SU-DHL-6 (cell line): ENCODE measurements around the gene FOXS1.

ENCODE experiments used
- H2AFZ ChIP-seq: fragments of 200-600 bp; sonication (generic); 2 replicates; pipeline ENCODE4 v1.6.1; 2014; ENCODE audit warnings: low read depth, mild to moderate bottlenecking, moderate library complexity, mixed read lengths, antibody characterized with exemption, low read length; ENCODE audit not compliant: severe bottlenecking
- H3F3A ChIP-seq: fragments of 200-600 bp; shearing (Covaris generic); 2 replicates; pipeline ENCODE4 v1.6.0; 2016; ENCODE audit warnings: antibody characterized with exemption, mild to moderate bottlenecking; ENCODE audit not compliant: insufficient read depth
- H3K27ac ChIP-seq: fragments of 200-600 bp; sonication (generic); 2 replicates; pipeline ENCODE4 v1.5.1; 2016; ENCODE audit warnings: low read depth, mild to moderate bottlenecking, low read length, moderate library complexity, mixed read lengths
- H3K27me3 ChIP-seq: fragments of 200-600 bp; sonication (generic), shearing (Covaris generic); 2 replicates; pipeline ENCODE4 v1.6.0; 2014; ENCODE audit warnings: mild to moderate bottlenecking, low read length
- H3K36me3 ChIP-seq: fragments of 200-600 bp; sonication (generic); 2 replicates; pipeline ENCODE4 v1.6.1; 2014; ENCODE audit warnings: mild to moderate bottlenecking, low read length, mixed read lengths
- H3K4me2 ChIP-seq: fragments of 300-600, 200-600 bp; shearing (Covaris generic), sonication (generic); 2 replicates; pipeline ENCODE4 v1.6.0; 2014; ENCODE audit warnings: low read length, low read depth, mild to moderate bottlenecking; ENCODE audit not compliant: poor library complexity, severe bottlenecking
- H3K4me3 ChIP-seq: fragments of 200-600 bp; sonication (generic); 2 replicates; pipeline ENCODE4 v1.5.1; 2014; ENCODE audit warnings: antibody characterized with exemption, low read length, mild to moderate bottlenecking, mixed read lengths; ENCODE audit not compliant: insufficient read depth, poor library complexity, severe bottlenecking
- H3K79me2 ChIP-seq: fragments of 200-600 bp; sonication (generic); 2 replicates; pipeline ENCODE4 v1.6.1; 2014; ENCODE audit warnings: mild to moderate bottlenecking, low read length, moderate library complexity; ENCODE audit not compliant: insufficient read depth
- H3K9ac ChIP-seq: fragments of 200-600 bp; sonication (generic); 2 replicates; pipeline ENCODE4 v1.7.0; 2014; ENCODE audit warnings: mild to moderate bottlenecking, low read length
- H3K9me2 ChIP-seq: fragments of 200-600 bp; sonication (generic); replicated peaks from 2 replicates; pipeline ENCODE4 v1.6.1; 2014; ENCODE audit warnings: low read length; ENCODE audit not compliant: insufficient read depth
- H3K9me3 ChIP-seq: fragments of 200-600 bp; sonication (generic); 2 replicates; pipeline ENCODE4 v1.6.1; 2014; ENCODE audit warnings: low read length, mixed read lengths; ENCODE audit not compliant: insufficient read depth
- H4K20me1 ChIP-seq: fragments of 200-600 bp; sonication (generic); 2 replicates; pipeline ENCODE4 v1.6.1; 2014; ENCODE audit warnings: low read depth, mild to moderate bottlenecking, antibody characterized with exemption, low read length, moderate library complexity, mixed read lengths
- CTCF ChIP-seq: fragments of 200-600 bp; sonication (generic); IDR thresholded peaks from one replicate; pipeline ENCODE4 v1.5.1; 2017; ENCODE audit warnings: antibody characterized with exemption, mild to moderate bottlenecking, low read length, moderate library complexity; ENCODE audit not compliant: insufficient read depth, poor library complexity, severe bottlenecking
- EZH2phosphoT487 ChIP-seq: fragments of 200-600 bp; sonication (generic), shearing (Covaris generic); conservative IDR thresholded peaks from 2 replicates; pipeline ENCODE4 v1.6.1; 2018; ENCODE audit warnings: mild to moderate bottlenecking, antibody characterized with exemption, low read length, moderate library complexity, mixed read lengths

Gene FOXS1

GRCh38 chr20:31811796-31812728, 33.3 kb downstream of the FOXS1 start:
- no peaks in the 10 kb centered on the region for H3K9me2 ChIP-seq

GRCh38 chr20:31811198-31811597, 34.2 kb downstream of the FOXS1 start:
- no peak overlapping the region for H2AFZ ChIP-seq
- H3K36me3 ChIP-seq = no peaks in the 10 kb centered on the region
- H3F3A ChIP-seq = peaks cover 6% of the 10 kb centered on the region; the same call in 1 of the 2 replicates
- TF ChIP-seq CTCF (no peak), EZH2phosphoT487 (no peak)
- no peak overlapping the region for H3K4me2 ChIP-seq
- no peaks in the 10 kb centered on the region for H3K9me2 ChIP-seq
- no peak overlapping the region for H3K9ac ChIP-seq
- no peak overlapping the region for H3K4me3 ChIP-seq
- H3K27me3 ChIP-seq = no peaks in the 10 kb centered on the region
- no peak overlapping the region for H3K27ac ChIP-seq
- H3K79me2 ChIP-seq = no peaks in the 10 kb centered on the region
- H4K20me1 ChIP-seq = no peaks in the 10 kb centered on the region
- H3K9me3 ChIP-seq = no peaks in the 10 kb centered on the region

More at GRCh38 chr20:31811796-31812728, 33.3 kb downstream of the FOXS1 start:
- Histone ChIP-seq H3K4me2 (no peak overlapping the region), H3K27me3 (no peaks in the 10 kb centered on the region), H2AFZ (no peak overlapping the region), H3K27ac (no peak overlapping the region), H3K9me3 (no peaks in the 10 kb centered on the region), H3F3A (peaks cover 6% of the 10 kb centered on the region; the same call in 1 of the 2 replicates), H3K79me2 (no peaks in the 10 kb centered on the region), H3K4me3 (no peak overlapping the region), H3K9ac (no peak overlapping the region), H3K36me3 (no peaks in the 10 kb centered on the region), H4K20me1 (no peaks in the 10 kb centered on the region)
- TF ChIP-seq CTCF = no peak
- no peak for TF ChIP-seq EZH2phosphoT487

DNA sequence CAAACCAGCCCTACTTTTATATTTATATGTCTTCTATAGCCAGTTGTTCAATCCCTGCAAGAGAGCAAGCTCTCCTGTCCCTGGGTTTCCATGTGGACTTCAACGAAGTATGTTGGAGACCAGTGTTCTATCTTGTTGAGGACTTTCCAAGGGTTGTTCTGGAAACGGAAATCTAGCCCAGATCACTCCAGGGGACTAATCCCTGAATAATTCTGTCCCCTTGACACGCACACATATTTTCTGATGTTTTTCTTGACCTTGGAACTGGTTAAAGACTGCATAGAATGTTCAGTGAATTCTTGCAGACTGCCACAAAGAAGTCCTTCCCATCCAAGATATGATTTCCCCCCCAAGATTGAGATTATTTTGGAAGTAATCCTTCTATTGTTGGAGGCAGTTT, 35.7 kb downstream of the FOXS1 start:
- no peaks in the 10 kb centered on the region for H3K36me3 ChIP-seq
- no peak for TF ChIP-seq EZH2phosphoT487
- no peak for TF ChIP-seq CTCF
- no peak overlapping the region for H3K4me3 ChIP-seq
- H3K27me3 ChIP-seq = no peaks in the 10 kb centered on the region
- no peak overlapping the region for H3K9ac ChIP-seq
- H3K27ac ChIP-seq = no peak overlapping the region
- peaks cover 13% of the 10 kb centered on the region; the same call in 1 of the 2 replicates for H3F3A ChIP-seq
- no peaks in the 10 kb centered on the region for H3K79me2 ChIP-seq
- no peak overlapping the region for H2AFZ ChIP-seq
- no peaks in the 10 kb centered on the region for H3K9me3 ChIP-seq
- H4K20me1 ChIP-seq = no peaks in the 10 kb centered on the region
- H3K4me2 ChIP-seq = no peak overlapping the region
- no peaks in the 10 kb centered on the region for H3K9me2 ChIP-seq
